B cell (primary cell): Measurements from ENCODE around the gene C1QTNF12. TPM values are rescaled to one million over a fixed set of nuclear protein-coding genes. Genes with fewer than 3 reads are reported as not detected.

Experiments used
- ATAC-seq: fragments of 200-7000 bp; cut with Tn5 transposase; one replicate; pipeline ENCODE4 v1.10.0; 2021; ENCODE audit warnings: low read depth, mild to moderate bottlenecking, moderate number of reproducible peaks, moderate library complexity
- CTCF ChIA-PET: fragments of 350-600 bp; sonication (Branson Sonifier 250); formaldehyde crosslinking; loops from one replicate; lab custom pipeline; 2021; ENCODE audit warnings: antibody characterized with exemption, inconsistent platforms; lab: Charles Lee
- POLR2A ChIA-PET: fragments of 350-600 bp; sonication (Branson Sonifier 250); formaldehyde crosslinking; loops from one replicate; lab custom pipeline; 2021; ENCODE audit warnings: antibody characterized with exemption; lab: Charles Lee
- DNase-seq: peaks from one replicate; pipeline ENCODE4 v3.0.0; 2013
- H2AFZ ChIP-seq: 2 replicates; pipeline ENCODE4 v1.6.1; 2012; ENCODE audit warnings: mild to moderate bottlenecking, low read depth, low read length; ENCODE audit not compliant: insufficient read depth, poor library complexity, severe bottlenecking
- H3K27ac ChIP-seq, 2 donors: 1 replicate in 1 of 2; 2 replicates in 1 of 2; pipeline ENCODE4 v1.5.1; 2012 to 2013; ENCODE audit warnings: low read length in 2 of 2, mild to moderate bottlenecking in 2 of 2, moderate library complexity in 1 of 2
- H3K27me3 ChIP-seq, 4 experiments: fragments of 200-600 bp in 1 of 4; sonication (generic) in 1 of 4; replicated peaks in 1 of 4; 1 replicate in 2 of 4; 2 replicates in 2 of 4; pipeline versions ENCODE4 v1.6.1 to v1.7.0; 2013 to 2016; ENCODE audit warnings: low read length in 3 of 4, mild to moderate bottlenecking in 2 of 4, mixed read lengths in 1 of 4, moderate library complexity in 1 of 4; ENCODE audit not compliant: insufficient read depth in 4 of 4, control insufficient read depth in 3 of 4; ENCODE audit errors: control extremely low read depth in 1 of 4
- H3K36me3 ChIP-seq, 2 experiments: replicated peaks in 1 of 2; 1 replicate in 1 of 2; 2 replicates in 1 of 2; pipeline versions ENCODE4 v1.6.1 to v1.7.1; 2013; ENCODE audit warnings: low read length in 1 of 2; ENCODE audit not compliant: insufficient read depth in 2 of 2, control insufficient read depth in 1 of 2; ENCODE audit errors: control extremely low read depth in 1 of 2, extremely low read depth in 1 of 2
- H3K4me1 ChIP-seq, 2 donors: fragments of 200-600 bp in 1 of 2; sonication (generic) in 1 of 2; 1 replicate in 1 of 2; 2 replicates in 1 of 2; pipeline versions ENCODE4 v1.5.1 to v1.6.1; 2013 to 2017; ENCODE audit warnings: low read length in 2 of 2; ENCODE audit not compliant: control insufficient read depth in 2 of 2, insufficient read depth in 2 of 2
- H3K4me2 ChIP-seq: replicated peaks from 2 replicates; pipeline ENCODE3; 2012; ENCODE audit warnings: mild to moderate bottlenecking, low read depth, low read length; ENCODE audit not compliant: poor library complexity, severe bottlenecking
- H3K4me3 ChIP-seq, 5 experiments: fragments of 200-600 bp in 1 of 5; sonication (generic) in 1 of 5; 1 replicate in 3 of 5; 2 replicates in 2 of 5; pipeline versions ENCODE4 v1.5.1 to v1.7.0; 2011 to 2016; ENCODE audit warnings: low read length in 4 of 5, mild to moderate bottlenecking in 4 of 5, low read depth in 2 of 5, control low read depth in 1 of 5, moderate library complexity in 1 of 5; ENCODE audit not compliant: insufficient read depth in 1 of 5; ENCODE audit errors: control extremely low read depth in 1 of 5, extremely low read depth in 1 of 5
- H3K79me2 ChIP-seq: fragments of 200-600 bp; sonication (generic); one replicate; pipeline ENCODE4 v1.6.0; 2016; ENCODE audit warnings: low read length; ENCODE audit not compliant: control insufficient read depth, insufficient read depth
- H3K9ac ChIP-seq: fragments of 200-600 bp; sonication (generic); 2 replicates; pipeline ENCODE4 v1.6.1; 2017; ENCODE audit warnings: mild to moderate bottlenecking, low read length, moderate library complexity
- H3K9me3 ChIP-seq, 3 donors: one replicate each; pipeline versions ENCODE4 v1.6.1 to v1.7.1; 2013; ENCODE audit warnings: low read length in 2 of 3; ENCODE audit not compliant: control insufficient read depth in 2 of 3, insufficient read depth in 1 of 3; ENCODE audit errors: control extremely low read depth in 1 of 3
- H4K20me1 ChIP-seq: 2 replicates; pipeline ENCODE4 v1.6.0; 2012; ENCODE audit warnings: mild to moderate bottlenecking, low read length; ENCODE audit not compliant: insufficient read depth, control insufficient read depth, poor library complexity, severe bottlenecking
- H3K27ac Mint-ChIP-seq: one replicate; pipeline ENCODE4 v1.8.0; 2021; ENCODE audit warnings: mixed read lengths
- H3K27me3 Mint-ChIP-seq: one replicate; pipeline ENCODE4 v1.8.0; 2021; ENCODE audit warnings: mixed read lengths
- H3K4me1 Mint-ChIP-seq: one replicate; pipeline ENCODE4 v1.8.0; 2021; ENCODE audit warnings: mixed read lengths
- H3K4me3 Mint-ChIP-seq: one replicate; pipeline ENCODE4 v1.8.0; 2021; ENCODE audit warnings: mixed read lengths
- H3K9me3 Mint-ChIP-seq: one replicate; pipeline ENCODE4 v1.8.0; 2022; ENCODE audit warnings: mixed read lengths; ENCODE audit not compliant: insufficient read depth
- EZH2 ChIP-seq: IDR thresholded peaks from 2 replicates; pipeline ENCODE4 v1.6.1; 2012; ENCODE audit warnings: borderline replicate concordance, low read depth, mild to moderate bottlenecking, moderate library complexity, low read length; ENCODE audit not compliant: insufficient read depth, poor library complexity, severe bottlenecking
- WGBS: methylation state at CpG from one replicate; pipeline ENCODE4 v1.1.5; 2013; ENCODE audit warnings: missing lambda C conversion rate; ENCODE audit not compliant: insufficient coverage; 5-methylcytosine and 5-hydroxymethylcytosine counted together
- intact Hi-C: fragments of 100-400 bp; cut with micrococcal nuclease; formaldehyde crosslinking; loops from one replicate; pipeline ENCODE4 v1.10.0; 2022
- polyA plus RNA-seq: library from polyadenylated mRNA; depleted of rRNA; stranded (reverse); fragments of >200 nt; gene quantifications from 2 replicates; pipeline ENCODE4 v1.2.3, GENCODE V29; 2012
- total RNA-seq, 2 donors: library from RNA; stranded (reverse); fragments of 120-200 nt in 1 of 2; gene quantifications; 1 replicate in 1 of 2; 2 replicates in 1 of 2; pipeline versions ENCODE4 v1.2.3 to v1.2.4, GENCODE V29; 2013 to 2022
- TF ChIP-seq, protein P1 (sequence below): fragments of 200-600 bp; IDR thresholded peaks from one replicate; pipeline ENCODE4 v1.8.0; 2022; ENCODE audit warnings: antibody characterized with exemption, mild to moderate bottlenecking

Gene C1QTNF12
- total and polyA plus RNA-seq, 2 donors (not counting 1 experiment from before 2014, with no cell fraction given): 1.2 to 3.2 TPM

DNA sequence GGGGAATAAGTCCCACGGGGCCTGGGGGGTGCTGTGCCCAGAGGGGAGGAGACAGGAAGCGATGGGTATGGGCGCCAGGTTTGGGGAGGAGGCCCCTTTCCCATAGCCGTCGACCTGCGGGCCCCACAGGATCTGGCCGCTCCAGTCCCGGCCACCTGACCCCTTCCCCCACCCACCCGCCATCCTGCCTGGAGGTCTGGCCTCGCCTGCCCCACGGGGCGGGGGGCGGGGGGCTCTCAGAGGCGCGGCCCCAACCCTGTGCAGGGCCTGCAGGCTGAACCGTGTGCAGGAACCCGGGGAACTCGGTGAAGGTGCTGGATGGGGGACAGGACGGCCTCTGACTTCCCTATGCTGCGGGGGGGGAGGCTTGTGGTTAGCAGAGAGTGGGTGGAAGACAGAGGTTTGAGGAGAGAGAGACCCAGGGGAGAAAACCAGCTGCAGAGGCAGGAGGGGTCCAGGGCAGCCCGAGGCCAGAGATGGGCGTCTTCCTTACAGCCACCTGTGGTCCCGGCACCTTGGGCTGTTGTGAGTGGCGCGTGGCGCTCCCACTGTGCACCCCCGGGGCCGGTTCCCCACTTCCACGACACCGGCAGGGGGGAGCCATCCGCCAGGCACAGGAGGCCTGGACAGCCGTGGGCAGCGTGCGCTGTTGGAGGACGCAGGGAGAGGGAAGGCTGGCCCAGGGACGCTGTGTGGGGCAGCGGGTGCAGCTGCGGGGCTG is 37.6 kb downstream of the C1QTNF12 start:
- Histone ChIP-seq H3K79me2 (no peaks in the 10 kb centered on the region), H3K9me3 (peaks cover 0 to 25% (median 0%) of the 10 kb centered on the region in 3 donors), H3K27ac (no peak overlapping the region), H2AFZ (peak overlapping the region; percentile 58), H3K4me3 (peak overlapping the region in 3 of 5 experiments; percentile 15 to 35 (median 32)), H3K9ac (peak overlapping the region; percentile 52), H3K27me3 (peaks cover 0 to 55% (median 17%) of the 10 kb centered on the region in 4 experiments), H3K36me3 (no peaks in the 10 kb centered on the region), H4K20me1 (no peaks in the 10 kb centered on the region), H3K4me2 (peak overlapping the region; percentile 97), H3K4me1 (peaks cover 63 to 73% of the 10 kb centered on the region in 2 donors)
- WGBS: 13% methylated on average over 25 of the region's 38 CpGs
- POLR2A ChIA-PET: interaction anchor here (0.6 to 1.4 kb wide), 5 partner anchors 29 to 92 kb away, joined by 3 to 7 read pairs (median 4); no protein-coding TSS in a partner anchor
- Mint-ChIP-seq H3K4me1 (peaks cover 31% of the 10 kb centered on the region), H3K4me3 (peak overlapping the region; percentile 91), H3K9me3 (no peaks in the 10 kb centered on the region), H3K27ac (peak overlapping the region; percentile 83), H3K27me3 (peaks cover 9% of the 10 kb centered on the region)
- ATAC-seq (peak; percentile 28), DNase-seq (peak; percentile 71)
- CTCF ChIA-PET: interaction anchor here (1.2 to 4.9 kb wide), 3 partner anchors 42 to 87 kb away, joined by 3 to 39 read pairs (median 6); no protein-coding TSS in a partner anchor
- intact Hi-C loops: loop anchor here (1.0 to 10.0 kb wide), 5 partner anchors 24 to 174 kb away; partner anchors contain the start of genes B3GALT6, SDF4 and TTLL10
- TF ChIP-seq EZH2: no peak
- TF ChIP-seq, protein P1, sequence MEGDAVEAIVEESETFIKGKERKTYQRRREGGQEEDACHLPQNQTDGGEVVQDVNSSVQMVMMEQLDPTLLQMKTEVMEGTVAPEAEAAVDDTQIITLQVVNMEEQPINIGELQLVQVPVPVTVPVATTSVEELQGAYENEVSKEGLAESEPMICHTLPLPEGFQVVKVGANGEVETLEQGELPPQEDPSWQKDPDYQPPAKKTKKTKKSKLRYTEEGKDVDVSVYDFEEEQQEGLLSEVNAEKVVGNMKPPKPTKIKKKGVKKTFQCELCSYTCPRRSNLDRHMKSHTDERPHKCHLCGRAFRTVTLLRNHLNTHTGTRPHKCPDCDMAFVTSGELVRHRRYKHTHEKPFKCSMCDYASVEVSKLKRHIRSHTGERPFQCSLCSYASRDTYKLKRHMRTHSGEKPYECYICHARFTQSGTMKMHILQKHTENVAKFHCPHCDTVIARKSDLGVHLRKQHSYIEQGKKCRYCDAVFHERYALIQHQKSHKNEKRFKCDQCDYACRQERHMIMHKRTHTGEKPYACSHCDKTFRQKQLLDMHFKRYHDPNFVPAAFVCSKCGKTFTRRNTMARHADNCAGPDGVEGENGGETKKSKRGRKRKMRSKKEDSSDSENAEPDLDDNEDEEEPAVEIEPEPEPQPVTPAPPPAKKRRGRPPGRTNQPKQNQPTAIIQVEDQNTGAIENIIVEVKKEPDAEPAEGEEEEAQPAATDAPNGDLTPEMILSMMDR: no peak

GRCh38 chr1:1207571-1207892 is 39.0 kb downstream of the C1QTNF12 start:
- Histone ChIP-seq H3K9ac (no peak overlapping the region), H3K4me2 (peak overlapping the region; percentile 97), H3K27ac (no peak overlapping the region), H3K4me3 (no peak overlapping the region), H4K20me1 (no peaks in the 10 kb centered on the region), H2AFZ (no peak overlapping the region), H3K9me3 (peaks cover 0 to 19% (median 0%) of the 10 kb centered on the region in 3 donors), H3K4me1 (peaks cover 50 to 60% of the 10 kb centered on the region in 2 donors), H3K27me3 (peaks cover 0 to 46% (median 15%) of the 10 kb centered on the region in 4 experiments), H3K79me2 (no peaks in the 10 kb centered on the region), H3K36me3 (no peaks in the 10 kb centered on the region)
- peak; percentile 13 for DNase-seq
- Mint-ChIP-seq H3K4me1 (peaks cover 29% of the 10 kb centered on the region), H3K27me3 (peaks cover 9% of the 10 kb centered on the region), H3K27ac (no peak overlapping the region), H3K9me3 (no peaks in the 10 kb centered on the region), H3K4me3 (peak overlapping the region; percentile 91)
- POLR2A ChIA-PET: interaction anchor here (1.0 to 1.4 kb wide), 2 partner anchors 71 to 90 kb away, joined by 3 to 4 read pairs; no protein-coding TSS in a partner anchor
- no peak for ATAC-seq
- CTCF ChIA-PET: interaction anchor here (0.7 to 4.9 kb wide), 5 partner anchors 37 to 85 kb away, joined by 3 to 39 read pairs (median 3); no protein-coding TSS in a partner anchor
- TF ChIP-seq EZH2: no peak
- TF ChIP-seq, protein P1: no peak
- WGBS: 49% methylated on average over 11 of the region's 11 CpGs
- intact Hi-C loops: loop anchor here (5.0 to 10.0 kb wide), 2 partner anchors 50 to 173 kb away; no protein-coding TSS in a partner anchor
